Measurements from ENCODE around the gene USP12. TPM values are rescaled to one million over a fixed set of nuclear protein-coding genes. Genes with fewer than 3 reads are reported as not detected.
"Not testable (repeated sequence)": the region's sequence is repeated elsewhere in the genome, so short reads cannot be mapped to it uniquely, and the experiment has no call there.

The USP12 gene
- total and polyA plus RNA-seq, 9 donors, result 9.5 to 23.6 (median 19.2) TPM

- Histone ChIP-seq H3K4me1 (ENCODE audit: insufficient read depth) (peaks cover 2% of the 10 kb centered on the region), H3K4me3 (no peak overlapping the region), H3K27me3 (no peaks in the 10 kb centered on the region), H3K9me3 (no peaks in the 10 kb centered on the region), H3K27ac (no peak overlapping the region), H3K36me3 (no peaks in the 10 kb centered on the region)
- no peak for TF ChIP-seq POLR2A (IDR thresholded peaks at IDR 0.05)
- no peak for TF ChIP-seq CTCF (IDR thresholded peaks at IDR 0.05)
- TF ChIP-seq EP300 (IDR thresholded peaks at IDR 0.05), result no peak
- DNase-seq, result no peak
- intact Hi-C loops (cut with DNase I), result no loop called here
- 96 to 97% (median 96%) methylated on average over 23 of the region's 23 CpGs for WGBS, 3 donors
These were observed 46.0 kb downstream of the USP12 start for GRCh38 chr13:27125357-27126282.

- TF ChIP-seq POLR2A (IDR thresholded peaks at IDR 0.05), result no peak
- Histone ChIP-seq H3K4me3 (no peak overlapping the region), H3K4me1 (ENCODE audit: insufficient read depth) (peaks cover 4% of the 10 kb centered on the region), H3K27ac (no peak overlapping the region), H3K9me3 (no peaks in the 10 kb centered on the region), H3K27me3 (no peaks in the 10 kb centered on the region), H3K36me3 (no peaks in the 10 kb centered on the region)
- intact Hi-C loops (cut with DNase I), result no loop called here
- DNase-seq, result no peak
- WGBS, 3 donors, result 93 to 95% (median 93%) methylated on average over 4 of the region's 4 CpGs
These were observed 47.0 kb downstream of the USP12 start for GRCh38 chr13:27124571-27124970.

GRCh38 chr13:27123445-27123844 lies 48.2 kb downstream of the USP12 start:
- H3K9me3 ChIP-seq; H3K27me3 ChIP-seq; DNase-seq; intact Hi-C loops (cut with DNase I); H3K36me3 ChIP-seq; H3K27ac ChIP-seq; H3K4me3 ChIP-seq; H3K4me1 ChIP-seq (ENCODE audit: insufficient read depth): not testable (repeated sequence)
- 95 to 99% (median 97%) methylated on average over 4 of the region's 4 CpGs for WGBS, 3 donors

GRCh38 chr13:27122036-27122435 lies 49.6 kb downstream of the USP12 start:
- Histone ChIP-seq H3K4me3 (no peak overlapping the region), H3K9me3 (no peaks in the 10 kb centered on the region), H3K4me1 (ENCODE audit: insufficient read depth) (peaks cover 6% of the 10 kb centered on the region), H3K36me3 (no peaks in the 10 kb centered on the region), H3K27me3 (no peaks in the 10 kb centered on the region), H3K27ac (no peak overlapping the region)
- intact Hi-C loops (cut with DNase I), result no loop called here
- TF ChIP-seq CTCF (IDR thresholded peaks at IDR 0.05), result no peak
- no peak for DNase-seq
- WGBS, 3 donors, result 98 to 99% (median 98%) methylated on average over 7 of the region's 7 CpGs

GRCh38 chr13:27120811-27121210 lies 50.8 kb downstream of the USP12 start:
- no peak overlapping the region for H3K27ac ChIP-seq
- H3K27me3 ChIP-seq, result no peaks in the 10 kb centered on the region
- 23 to 37% (median 32%) methylated on average over 3 of the region's 3 CpGs for WGBS, 3 donors
- no peak for DNase-seq
- H3K4me3 ChIP-seq, result no peak overlapping the region
- H3K4me1 ChIP-seq (ENCODE audit: insufficient read depth), result peaks cover 6% of the 10 kb centered on the region
- intact Hi-C loops (cut with DNase I), result no loop called here
- no peaks in the 10 kb centered on the region for H3K9me3 ChIP-seq
- no peaks in the 10 kb centered on the region for H3K36me3 ChIP-seq
- TF ChIP-seq POLR2A (IDR thresholded peaks at IDR 0.05) (no peak), EP300 (IDR thresholded peaks at IDR 0.05) (no peak), CTCF (IDR thresholded peaks at IDR 0.05) (no peak)

Data from ovary (tissue), 9 donors.